ENCODE results near the gene POP7.

The POP7 gene

GRCh38 chr7:100679129-100679926 lies 26.6 kb upstream of the POP7 start:
- in situ Hi-C loops (cut with MboI; ENCODE audit: low sequenced_read_pairs) = no loop called here

GRCh38 chr7:100679927-100680575 lies 25.9 kb upstream of the POP7 start:
- in situ Hi-C loops (cut with MboI; ENCODE audit: low sequenced_read_pairs) = no loop called here

GRCh38 chr7:100680576-100681271 lies 25.2 kb upstream of the POP7 start:
- in situ Hi-C loops (cut with MboI; ENCODE audit: low sequenced_read_pairs) = no loop called here

GRCh38 chr7:100681491-100682227 lies 24.3 kb upstream of the POP7 start:
- in situ Hi-C loops (cut with MboI; ENCODE audit: low sequenced_read_pairs) = no loop called here

GRCh38 chr7:100682228-100682741 lies 23.6 kb upstream of the POP7 start:
- in situ Hi-C loops (cut with MboI; ENCODE audit: low sequenced_read_pairs) = no loop called here

- in situ Hi-C loops (cut with MboI; ENCODE audit: low sequenced_read_pairs) = no loop called here
Measured at GRCh38 chr7:100682991-100683658, 22.8 kb upstream of the POP7 start.

GRCh38 chr7:100683659-100684533 lies 22.0 kb upstream of the POP7 start:
- in situ Hi-C loops (cut with MboI; ENCODE audit: low sequenced_read_pairs) = no loop called here

GRCh38 chr7:100684534-100685042 lies 21.3 kb upstream of the POP7 start:
- in situ Hi-C loops (cut with MboI; ENCODE audit: low sequenced_read_pairs) = no loop called here

- in situ Hi-C loops (cut with MboI; ENCODE audit: low sequenced_read_pairs) = no loop called here
Measured at GRCh38 chr7:100685049-100685605, 20.8 kb upstream of the POP7 start.

GRCh38 chr7:100685631-100686145 lies 20.2 kb upstream of the POP7 start:
- in situ Hi-C loops (cut with MboI; ENCODE audit: low sequenced_read_pairs) = no loop called here

- in situ Hi-C loops (cut with MboI; ENCODE audit: low sequenced_read_pairs) = no loop called here
Measured at GRCh38 chr7:100686201-100686821, 19.6 kb upstream of the POP7 start.

- in situ Hi-C loops (cut with MboI; ENCODE audit: low sequenced_read_pairs) = no loop called here
Measured at GRCh38 chr7:100686822-100687211, 19.1 kb upstream of the POP7 start.

GRCh38 chr7:100687261-100687660 lies 18.7 kb upstream of the POP7 start:
- in situ Hi-C loops (cut with MboI; ENCODE audit: low sequenced_read_pairs) = no loop called here

- in situ Hi-C loops (cut with MboI; ENCODE audit: low sequenced_read_pairs) = no loop called here
Measured at GRCh38 chr7:100687751-100688300, 18.1 kb upstream of the POP7 start.

GRCh38 chr7:100688326-100688860 lies 17.5 kb upstream of the POP7 start:
- in situ Hi-C loops (cut with MboI; ENCODE audit: low sequenced_read_pairs) = no loop called here

GRCh38 chr7:100689230-100690135 lies 16.4 kb upstream of the POP7 start:
- in situ Hi-C loops (cut with MboI; ENCODE audit: low sequenced_read_pairs) = no loop called here

Measured in HL-60/S4 treated with phorbol 12-myristate 13-acetate at 8.2 ng/mL for 4 days and 3 days (cell line).